Anterior cingulate cortex (tissue), 58 donors: ENCODE data around the gene NENF.
A peak's percentile ranks its signal among the peaks of the same experiment; 100 is the strongest.
"Not testable (repeated sequence)": the region's sequence is repeated elsewhere in the genome, so short reads cannot be mapped to it uniquely, and the experiment has no call there.

Experiments
- DNase-seq, 58 donors: peaks; one replicate each; lab custom pipeline; 2025; lab: John Stamatoyannopoulos, UW

The NENF gene

DNA sequence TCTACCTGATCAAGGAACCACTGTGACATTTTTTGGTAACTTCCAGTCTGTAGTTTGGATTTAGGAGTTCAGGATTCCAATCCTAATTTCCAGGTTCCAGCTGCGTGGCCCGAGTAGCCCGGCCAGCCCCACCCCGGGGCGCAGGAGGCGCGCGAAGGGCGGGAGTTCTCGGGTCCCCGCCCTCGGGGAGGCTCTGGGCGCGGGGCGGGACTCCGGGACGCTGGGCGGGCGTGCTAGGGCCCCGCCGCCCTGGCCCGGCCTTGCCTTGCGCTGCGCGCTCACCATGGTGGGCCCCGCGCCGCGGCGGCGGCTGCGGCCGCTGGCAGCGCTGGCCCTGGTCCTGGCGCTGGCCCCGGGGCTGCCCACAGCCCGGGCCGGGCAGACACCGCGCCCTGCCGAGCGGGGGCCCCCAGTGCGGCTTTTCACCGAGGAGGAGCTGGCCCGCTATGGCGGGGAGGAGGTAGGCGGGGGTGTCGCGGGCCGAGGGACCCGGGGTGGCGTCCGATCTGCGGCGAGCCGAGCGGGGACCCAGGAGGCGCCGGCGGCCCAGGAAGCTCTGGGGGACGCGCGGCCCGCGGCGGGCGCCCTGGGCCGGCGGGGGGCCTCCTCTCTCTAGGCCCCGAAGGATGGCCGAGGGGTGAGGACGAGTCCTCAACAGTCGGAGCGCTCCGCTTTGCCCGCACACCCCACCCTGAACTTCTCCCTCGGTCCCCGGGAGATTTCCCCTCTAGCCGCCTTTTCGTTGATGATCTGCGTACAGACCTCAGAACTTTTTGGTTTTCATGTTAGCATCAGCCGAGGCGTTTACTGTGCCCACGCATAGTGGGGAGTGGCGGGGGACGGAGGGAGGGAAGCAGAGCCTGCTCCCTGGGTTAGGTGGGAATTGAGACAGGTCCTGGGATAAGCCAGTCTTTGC, at the start of gene NENF:
TSS of gene NENF (plus strand) at position 260 of the 916 bp plus-strand sequence. CDS start at position 284, 24 bp downstream.
- peak in 54 of 58 donors; percentile 19 to 83 (median 66) for DNase-seq

DNA sequence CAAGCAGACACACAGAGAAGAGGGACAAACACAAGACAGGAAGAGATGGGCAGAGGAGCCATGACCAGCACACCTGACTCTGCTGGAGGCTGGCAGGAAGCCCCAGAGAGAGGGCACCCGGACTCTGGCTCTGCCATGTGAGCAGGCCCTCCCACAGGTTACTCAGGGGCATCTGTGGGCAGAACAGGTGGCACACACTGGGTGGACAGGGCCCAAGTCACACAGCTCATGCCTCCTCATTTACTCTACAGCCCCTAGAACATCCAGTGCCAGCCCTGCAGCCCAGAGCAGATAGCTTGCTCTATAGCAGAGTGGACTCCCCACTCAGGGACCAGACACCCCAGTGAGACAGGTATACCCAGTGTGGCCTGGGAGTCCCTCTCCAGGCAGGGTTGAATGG, 46.7 kb upstream of the NENF start:
- DNase-seq: no peak

DNA sequence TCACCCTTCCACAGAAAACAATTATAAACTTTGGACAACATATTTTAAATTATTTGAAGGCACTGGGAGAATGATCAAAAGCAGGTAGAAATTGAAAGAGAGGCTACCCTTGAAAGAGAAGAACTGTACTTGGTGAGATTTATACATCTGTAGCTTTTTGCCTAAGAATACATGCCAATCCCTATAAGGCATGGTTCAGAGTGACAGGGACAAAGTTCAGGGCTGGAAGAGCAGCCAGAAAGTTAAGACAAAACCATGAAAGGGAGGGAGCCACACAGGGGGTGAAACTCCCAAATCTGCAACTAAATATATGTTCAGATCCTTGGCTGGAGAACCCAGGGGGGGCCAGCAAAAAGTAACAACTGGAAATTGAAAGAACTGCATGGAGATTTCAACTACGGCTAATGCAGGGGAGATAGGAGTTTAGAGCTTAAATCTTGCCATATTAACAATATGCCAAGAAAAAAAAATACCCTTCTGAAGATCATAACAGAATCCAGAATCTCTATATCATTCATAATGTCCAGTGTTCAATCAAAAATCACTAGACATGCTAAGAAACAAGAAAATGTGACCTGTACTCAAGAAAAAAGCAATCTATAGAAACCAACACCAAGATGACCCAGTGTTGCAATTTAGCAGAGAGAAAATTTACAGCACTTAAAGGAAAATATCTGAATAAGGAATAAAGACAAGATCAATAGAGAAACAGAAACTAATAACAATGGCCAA, 43.6 kb upstream of the NENF start:
- no peak for DNase-seq

DNA sequence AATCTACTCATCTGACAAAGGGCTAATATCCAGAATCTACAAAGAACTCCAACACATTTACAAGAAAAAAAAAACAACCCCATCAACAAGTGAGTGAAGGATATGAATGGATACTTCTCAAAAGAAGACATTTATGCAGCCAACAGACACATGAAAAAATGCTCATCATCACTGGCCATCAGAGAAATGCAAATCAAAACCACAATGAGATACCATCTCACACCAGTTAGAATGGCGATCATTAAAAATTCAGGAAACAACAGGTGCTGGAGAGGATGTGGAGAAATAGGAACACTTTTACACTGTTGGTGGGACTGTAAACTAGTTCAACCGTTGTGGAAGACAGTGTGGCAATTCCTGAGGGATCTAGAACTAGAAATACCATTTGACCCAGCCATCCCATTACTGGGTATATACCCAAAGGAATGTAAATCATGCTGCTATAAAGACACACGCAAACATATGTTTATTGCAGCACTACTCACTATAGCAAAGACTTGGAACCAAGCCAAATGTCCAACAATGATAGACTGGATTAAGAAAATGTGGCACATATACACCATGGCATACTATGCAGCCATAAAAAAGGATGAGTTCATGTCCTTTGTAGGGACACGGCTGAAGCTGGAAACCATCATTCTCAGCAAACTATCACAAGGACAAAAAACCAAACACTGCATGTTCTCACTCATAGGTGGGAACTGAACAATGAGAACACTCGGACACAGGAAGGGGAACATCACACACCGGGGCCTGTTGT, 36.9 kb upstream of the NENF start:
- DNase-seq: not testable (repeated sequence)

DNA sequence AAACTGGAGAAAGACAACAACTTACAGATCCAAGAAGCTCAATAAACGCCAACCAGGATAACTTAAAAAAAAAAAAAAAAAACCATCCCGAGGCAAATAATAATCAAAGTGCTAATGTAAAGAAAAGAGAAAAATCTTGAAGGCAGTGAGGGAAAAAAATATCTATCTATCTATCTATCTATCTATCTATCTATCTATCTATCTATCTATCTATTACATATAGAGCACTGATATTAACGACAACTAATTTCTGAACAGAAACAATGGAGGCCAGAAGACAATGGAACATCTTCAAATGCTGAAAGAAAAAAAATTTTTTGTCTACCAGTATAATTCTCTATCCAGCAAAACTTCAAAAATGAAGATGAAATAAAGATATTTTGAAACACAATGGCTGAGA, 36.1 kb upstream of the NENF start:
- DNase-seq: no peak

DNA sequence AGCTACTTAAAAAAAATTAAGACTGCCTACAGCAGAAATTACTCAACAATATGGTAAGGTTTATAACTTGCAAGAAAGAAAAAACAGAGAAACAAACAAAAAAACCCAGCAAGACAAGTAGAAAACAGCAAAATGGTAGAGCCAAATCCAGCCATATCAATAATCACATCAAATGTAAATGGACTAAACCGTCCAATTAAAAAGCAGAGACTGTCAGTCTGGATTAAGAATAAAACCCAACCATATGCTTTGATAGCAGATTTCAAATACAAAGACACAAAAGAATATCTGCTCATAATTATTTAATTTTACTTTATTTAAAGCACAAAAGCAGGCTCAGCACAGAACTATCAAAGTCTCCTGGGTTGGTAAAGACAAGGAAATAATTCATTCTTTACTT, 35.5 kb upstream of the NENF start:
- no peak for DNase-seq

DNA sequence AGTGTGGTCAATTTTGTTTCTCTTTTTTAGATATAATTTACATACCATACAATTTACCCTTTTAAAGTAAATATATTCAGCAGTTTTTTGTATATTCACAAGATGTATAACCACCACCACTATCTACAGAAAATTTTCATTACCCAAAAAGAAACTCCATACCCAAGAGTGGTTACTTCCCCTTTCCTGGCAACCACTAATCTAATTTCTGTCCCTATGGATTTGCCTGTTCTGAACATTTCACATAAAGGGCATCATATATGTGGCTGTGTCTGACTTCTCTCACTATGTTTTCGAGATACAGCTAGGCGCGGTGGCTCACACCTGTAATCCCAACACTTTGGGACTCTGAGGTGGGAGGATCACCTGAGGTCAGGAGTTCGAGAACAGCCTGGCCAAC, 31.7 kb upstream of the NENF start:
- no peak for DNase-seq

DNA sequence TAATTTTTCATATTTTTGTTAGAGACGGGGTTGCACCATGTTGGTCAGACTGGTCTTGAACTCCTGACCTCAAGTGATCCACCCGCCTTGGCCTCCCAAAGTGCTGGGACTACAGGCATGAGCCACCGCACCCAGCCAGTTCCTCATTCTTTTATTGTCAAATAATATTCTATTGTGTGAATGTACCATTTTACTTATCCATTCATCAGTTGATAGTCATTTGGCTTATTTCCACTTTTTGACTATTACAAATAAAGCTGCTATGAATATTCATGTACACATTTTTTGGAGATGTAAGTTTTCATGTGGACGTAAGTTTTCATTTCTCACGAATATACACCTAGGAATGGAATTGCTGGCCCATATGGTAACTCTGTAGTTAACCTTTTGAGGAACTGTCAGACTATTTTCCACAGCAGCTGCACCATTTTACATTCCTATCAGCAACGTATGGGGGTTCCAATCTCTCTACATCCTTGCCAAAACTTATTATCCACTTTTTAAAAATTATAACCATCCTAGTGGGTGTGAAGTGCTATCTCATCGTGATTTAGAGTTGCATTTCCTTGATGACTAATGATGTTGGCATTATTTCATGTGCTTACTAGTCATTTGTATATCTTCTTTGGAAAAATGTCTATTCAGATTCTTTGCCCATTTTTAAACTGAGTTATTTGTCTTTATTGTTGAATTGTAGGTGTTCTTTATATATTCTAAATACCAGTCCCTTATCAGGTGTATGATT, 30.7 kb upstream of the NENF start:
- DNase-seq: no peak

DNA sequence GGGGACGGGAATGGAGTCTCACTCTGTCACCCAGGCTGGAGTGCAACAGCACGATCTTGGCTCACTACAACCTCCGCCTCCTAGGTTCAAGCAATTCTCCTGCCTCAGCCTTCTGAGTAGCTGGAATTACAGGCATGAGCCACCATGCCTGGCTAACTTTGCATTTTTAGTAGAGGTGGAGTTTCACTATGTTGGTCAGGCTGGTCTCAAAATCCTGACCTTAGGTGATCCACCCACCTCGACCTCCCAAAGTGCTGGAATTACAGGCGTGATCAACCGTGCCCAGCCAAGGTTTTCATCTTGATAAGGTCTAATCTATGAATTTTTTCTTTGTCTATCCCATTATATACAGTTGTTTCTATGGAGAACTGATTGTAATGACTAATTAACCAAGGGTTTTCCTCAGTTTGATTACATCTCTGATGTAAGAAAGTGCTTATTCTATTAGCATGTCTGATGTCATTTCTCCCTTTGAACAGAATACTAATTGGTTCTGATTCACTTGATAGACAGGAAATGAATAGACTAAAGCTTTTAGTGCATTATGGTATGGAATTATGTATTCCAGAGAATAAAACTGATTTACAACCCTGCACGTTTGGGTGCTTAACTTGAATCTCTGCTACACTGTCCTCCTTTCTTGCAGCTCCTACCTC, 29.9 kb upstream of the NENF start:
- no peak for DNase-seq

DNA sequence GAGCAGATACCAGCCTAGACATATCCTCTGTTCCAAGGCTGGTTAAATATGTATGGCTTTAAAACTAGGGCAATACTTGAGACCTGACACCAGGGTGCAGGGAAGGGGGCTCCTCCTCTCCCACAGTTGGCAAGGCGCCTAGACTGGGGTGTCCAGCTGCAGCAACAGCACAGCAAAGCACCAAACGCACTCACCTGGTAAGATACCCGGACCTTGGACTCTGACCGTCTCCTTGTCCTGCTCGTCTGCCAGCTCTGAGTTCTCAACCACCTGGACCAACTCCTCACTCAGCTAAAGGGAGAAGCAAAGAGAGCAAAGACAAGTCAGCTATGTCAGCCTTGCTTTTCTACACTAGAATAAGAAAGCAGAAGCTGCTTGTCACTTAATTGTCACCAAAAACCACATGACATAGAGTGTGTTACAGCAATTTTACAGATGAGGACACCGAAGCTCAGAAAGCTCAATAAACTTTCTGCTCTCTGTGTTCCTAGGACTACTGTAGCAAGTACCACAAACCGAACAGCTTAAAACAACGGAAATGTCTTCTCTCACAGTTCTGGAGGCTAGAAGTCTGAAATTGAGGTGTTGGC, 22.4 kb upstream of the NENF start:
- DNase-seq: no peak

DNA sequence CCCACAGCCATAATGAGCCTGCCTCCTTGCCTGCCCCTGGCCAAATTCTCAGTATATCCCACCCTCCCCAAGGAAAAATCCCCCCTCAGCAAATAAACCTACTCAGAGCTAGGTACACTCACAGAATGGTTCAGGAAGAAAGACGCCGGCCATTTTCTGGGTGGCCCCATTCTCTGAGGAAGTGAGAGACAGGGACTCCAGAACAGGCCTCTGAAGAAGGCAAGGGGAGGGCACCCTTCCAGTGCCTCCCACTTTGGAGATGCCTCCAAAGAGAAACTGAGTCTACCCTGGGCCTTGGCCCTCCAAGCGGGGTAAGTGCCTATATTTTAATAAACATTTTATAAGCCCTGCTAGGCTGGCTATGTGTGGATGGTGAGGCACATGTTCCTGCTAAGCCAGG, 20.3 kb upstream of the NENF start:
- no peak for DNase-seq

DNA sequence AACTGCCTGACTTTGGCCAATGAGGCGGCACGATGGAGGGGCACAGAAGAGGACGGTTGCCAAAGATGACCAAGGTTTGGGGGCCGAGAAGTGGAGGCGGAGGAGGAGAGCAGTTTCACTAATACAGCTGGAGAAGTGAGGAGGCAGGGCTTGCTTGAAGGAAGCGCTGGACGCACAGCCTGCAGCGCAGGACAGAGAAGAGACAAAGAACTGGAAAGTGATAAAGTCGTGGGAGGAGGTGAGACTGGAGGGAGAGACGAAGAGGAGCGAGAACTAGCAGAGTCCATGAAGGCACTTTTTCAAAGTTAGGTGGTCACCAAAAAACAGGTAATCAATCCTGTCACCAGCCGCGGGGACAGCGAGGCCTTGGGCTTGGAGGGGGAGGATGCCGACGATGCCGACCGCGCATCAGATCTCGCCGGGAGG, 18.8 kb upstream of the NENF start:
- DNase-seq: peak in 9 of 58 donors; percentile 19 to 41 (median 30)

DNA sequence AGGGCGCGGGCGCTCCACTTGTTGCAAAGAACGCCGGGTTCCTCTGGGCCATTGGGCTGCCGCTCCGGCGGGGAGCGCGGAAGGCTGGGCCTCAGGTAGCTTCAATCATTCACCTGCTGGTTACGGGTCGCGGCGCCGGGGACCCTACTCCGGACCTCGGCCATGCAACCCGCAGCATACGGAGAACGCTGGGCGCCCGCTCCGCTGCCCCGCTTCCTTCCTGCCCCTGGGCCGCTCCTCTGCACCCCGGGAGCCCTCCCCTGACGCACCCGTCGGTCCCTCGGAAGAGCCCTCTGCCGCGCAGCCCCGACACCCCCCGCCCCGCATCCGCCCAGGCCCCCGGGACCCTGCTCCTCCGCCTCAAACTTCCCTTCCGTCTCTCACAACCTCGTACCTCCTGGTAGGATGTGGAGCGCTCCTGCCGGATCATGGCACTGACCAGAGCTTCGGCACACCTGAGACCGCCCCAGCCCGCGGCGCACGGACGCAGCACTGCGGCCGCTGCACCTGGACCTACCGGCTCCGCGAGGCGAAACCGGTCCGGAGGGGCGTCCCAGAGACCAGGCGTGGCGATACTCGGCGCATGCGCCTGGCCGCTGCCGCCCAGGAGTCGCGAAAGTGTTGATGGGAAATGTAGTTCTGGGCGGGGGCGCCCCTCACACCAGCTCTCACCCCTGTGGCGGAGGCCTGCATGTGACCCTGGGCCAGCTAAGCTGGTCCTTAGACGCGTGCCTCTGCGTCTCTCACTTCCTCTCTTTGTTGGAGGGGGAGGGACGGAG, 18.2 kb upstream of the NENF start, which contains the start of gene PACC1:
TSS of gene PACC1 (minus strand) at position 559 of the 779 bp plus-strand sequence. CDS start at position 430, 129 bp downstream.
- DNase-seq: peak; percentile 14 to 92 (median 84)

DNA sequence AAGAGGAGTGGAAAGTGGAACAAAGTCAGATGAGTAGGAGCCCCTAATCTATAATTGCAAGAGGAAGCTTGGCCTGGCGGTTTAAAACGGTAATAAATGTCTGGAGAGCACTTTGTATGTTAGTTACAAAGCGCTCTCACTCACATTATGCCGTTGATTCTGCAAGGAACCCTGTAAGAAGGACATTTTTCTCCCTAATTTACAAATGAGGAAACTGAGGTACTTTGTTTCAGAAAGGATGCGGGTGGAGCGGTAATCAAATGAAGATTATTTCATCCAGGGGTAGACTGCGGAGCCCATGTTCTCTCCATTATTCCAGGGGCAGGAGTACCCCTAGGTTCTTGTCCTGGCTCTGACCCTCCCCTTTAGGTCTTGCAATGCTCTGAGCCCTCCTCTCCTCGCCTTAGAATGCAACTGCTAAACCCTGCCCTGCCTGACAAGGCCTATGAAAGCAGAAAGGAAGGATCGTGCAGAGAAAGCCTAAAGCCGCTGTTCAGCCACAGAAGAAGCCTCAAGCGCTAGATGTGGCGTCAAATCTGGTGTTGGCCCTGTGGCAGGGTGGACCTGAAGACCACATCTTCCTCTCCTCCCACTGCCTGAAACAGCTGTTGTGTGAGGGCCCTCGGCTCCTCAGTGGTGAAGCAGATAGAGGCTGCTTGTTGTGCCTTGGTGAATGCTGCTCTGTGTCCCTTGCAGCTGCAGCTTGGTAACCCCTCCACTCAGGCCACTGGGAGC, 17.4 kb upstream of the NENF start:
- peak in 53 of 58 donors; percentile 18 to 89 (median 64) for DNase-seq

DNA sequence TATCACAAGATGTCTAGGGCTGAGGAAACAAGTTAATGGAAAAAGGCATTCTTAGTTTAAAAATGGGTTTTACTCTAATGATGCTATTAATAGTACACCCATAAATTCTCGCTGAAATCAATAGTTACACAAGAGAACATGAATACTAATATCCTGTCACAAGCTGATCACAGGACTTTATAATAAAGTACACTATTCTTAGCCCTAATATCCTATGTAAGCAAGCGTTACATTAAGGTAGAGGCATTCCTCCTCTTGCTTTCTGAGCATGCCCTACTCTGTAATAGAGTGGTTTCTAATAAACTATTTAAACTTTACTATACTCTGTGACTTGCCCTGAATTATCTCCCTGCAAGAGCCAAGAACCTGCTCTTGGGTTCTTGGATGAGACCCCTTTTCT, 11.6 kb upstream of the NENF start:
- DNase-seq: no peak

DNA sequence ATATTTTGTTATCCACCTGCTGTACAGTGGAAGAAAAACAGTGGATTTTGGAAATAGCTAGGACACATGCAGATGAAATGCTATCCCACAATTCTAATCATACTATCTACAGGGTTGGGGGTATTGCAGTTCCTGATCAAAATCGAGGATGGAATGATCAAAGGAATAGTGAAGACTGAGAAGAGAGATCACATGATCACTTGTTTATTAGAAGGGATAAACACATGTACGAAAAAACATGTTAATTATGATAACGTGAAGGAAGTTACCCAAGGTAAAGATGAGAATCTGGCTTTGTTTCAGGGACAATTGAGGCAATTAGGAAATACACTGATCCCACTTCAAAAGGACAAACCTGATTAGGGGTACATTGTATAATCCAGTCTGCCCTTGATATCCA, 8.8 kb upstream of the NENF start:
- no peak for DNase-seq

DNA sequence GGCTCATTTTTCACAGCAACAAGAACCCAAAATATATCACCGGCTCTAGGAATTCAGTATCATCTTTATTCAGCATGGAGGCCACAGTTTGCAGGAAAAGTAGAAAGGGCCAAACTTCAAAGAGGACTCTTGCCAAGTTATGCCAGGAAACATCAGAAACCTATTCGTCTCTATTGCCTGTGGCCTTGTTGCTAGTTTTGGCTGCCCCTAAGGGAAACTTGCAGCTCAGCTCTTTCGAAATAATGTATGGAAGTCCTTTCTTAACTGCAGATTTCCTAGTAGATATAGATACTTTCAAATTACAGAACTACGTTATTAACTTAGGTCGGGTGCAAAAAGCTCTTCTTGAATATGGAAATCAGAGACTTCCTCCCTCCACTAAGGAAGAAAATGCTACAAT, 4.2 kb upstream of the NENF start:
- DNase-seq: no peak

DNA sequence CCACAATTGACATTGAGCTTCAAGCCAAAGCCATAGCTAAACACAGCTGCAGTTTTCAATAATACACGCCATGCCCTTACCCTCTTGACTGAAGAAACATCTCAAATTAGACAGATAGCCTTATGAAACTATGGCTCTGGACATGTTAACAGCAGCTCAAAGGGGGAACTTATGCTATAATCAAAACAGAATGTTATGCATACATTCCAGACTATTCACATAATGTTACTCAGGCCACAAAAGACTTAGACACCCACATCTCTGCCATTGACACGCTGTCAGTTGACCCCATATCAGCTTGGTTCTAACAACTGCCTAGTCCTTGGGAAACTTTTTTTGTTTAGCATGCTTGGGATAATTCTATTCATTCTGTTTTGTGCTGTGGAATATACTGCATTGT, 2.3 kb upstream of the NENF start:
- no peak for DNase-seq
